ENCODE measurements around the gene HOXB5. TPM values are rescaled to one million over a fixed set of nuclear protein-coding genes. Genes with fewer than 3 reads are reported as not detected.

The HOXB5 gene
- total RNA-seq, 1 donor from 2014 or later, result 31.1 TPM

- peaks cover under 1% of the 10 kb centered on the region for H3K27me3 Mint-ChIP-seq (ENCODE audit: low read depth)
- no peaks in the 10 kb centered on the region for H3K9me3 Mint-ChIP-seq
- TF ChIP-seq CTCF (IDR thresholded peaks at IDR 0.05; ENCODE audit: unreplicated experiment), result no peak
- H3K27ac Mint-ChIP-seq, result peak overlapping the region; percentile 99
- H3K36me3 Mint-ChIP-seq, result peaks cover 4% of the 10 kb centered on the region
- peaks cover 83% of the 10 kb centered on the region for H3K4me1 Mint-ChIP-seq
- H3K4me3 Mint-ChIP-seq, result peak overlapping the region; percentile 61
- DNase-seq (ENCODE audit: low spot score in 2 of 2, unreplicated experiment in 2 of 2), result no peak
These were observed 33.5 kb downstream of the HOXB5 start for GRCh38 chr17:48559840-48560817.

DNA sequence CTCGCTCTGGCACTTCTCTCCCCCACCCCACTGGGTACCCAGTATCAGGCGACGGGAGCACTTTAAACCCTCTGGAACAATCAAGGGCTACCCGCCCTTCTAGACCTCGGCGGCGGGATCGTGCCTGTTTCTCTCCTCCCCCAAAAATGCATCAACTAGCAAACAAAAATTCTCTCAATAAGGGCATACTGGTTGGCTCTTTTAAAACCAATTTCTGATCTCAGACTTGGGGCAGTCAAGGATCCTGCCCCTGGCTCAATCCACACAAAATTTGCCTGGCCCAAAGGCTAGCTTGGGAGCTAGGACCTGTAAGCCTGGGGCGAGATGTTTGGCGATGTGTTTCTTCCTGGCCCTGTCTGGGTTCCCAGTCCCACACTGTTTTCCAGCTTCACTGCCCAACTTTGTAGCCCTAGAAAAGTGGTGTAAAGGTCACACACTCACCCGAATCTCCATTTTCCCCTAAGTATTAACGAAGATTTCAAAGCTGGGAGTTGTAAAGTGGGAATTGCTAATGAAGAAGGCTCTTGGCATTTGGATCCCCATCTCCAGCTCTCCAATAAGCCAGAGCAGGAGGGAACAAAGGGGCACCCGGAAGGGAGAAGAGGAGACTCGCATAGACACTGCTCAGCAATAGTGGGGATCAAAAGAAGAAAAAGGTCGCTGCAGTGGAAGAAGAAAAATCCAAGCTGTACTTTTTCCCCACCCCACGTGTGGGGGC lies 34.3 kb downstream of the HOXB5 start:
- Mint-ChIP-seq H3K27me3 (ENCODE audit: low read depth) (peaks cover 4% of the 10 kb centered on the region), H3K4me1 (peaks cover 91% of the 10 kb centered on the region), H3K4me3 (peak overlapping the region; percentile 61), H3K27ac (peak overlapping the region; percentile 99), H3K36me3 (peaks cover 8% of the 10 kb centered on the region), H3K9me3 (no peaks in the 10 kb centered on the region)
- DNase-seq (ENCODE audit: low spot score in 2 of 2, unreplicated experiment in 2 of 2), result no peak
- TF ChIP-seq CTCF (IDR thresholded peaks at IDR 0.05; ENCODE audit: unreplicated experiment), result no peak

DNA sequence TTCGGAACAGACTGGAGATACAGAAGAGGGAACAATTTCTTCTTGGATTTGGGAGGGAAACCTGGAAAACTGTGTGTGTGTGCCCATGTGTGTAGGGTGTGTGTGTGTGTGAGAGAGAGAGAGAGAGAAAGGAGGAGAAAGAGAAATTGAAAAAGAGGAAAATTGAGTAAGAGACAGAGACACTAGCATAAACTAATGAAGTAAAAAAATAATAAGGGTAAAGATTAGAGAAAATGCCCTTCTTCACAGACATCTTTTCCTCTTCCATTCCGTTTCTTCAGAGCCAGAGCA lies 34.8 kb downstream of the HOXB5 start:
- peaks cover 4% of the 10 kb centered on the region for H3K27me3 Mint-ChIP-seq (ENCODE audit: low read depth)
- H3K27ac Mint-ChIP-seq, result peak overlapping the region; percentile 99

GRCh38 chr17:48558057-48558830 lies 35.3 kb downstream of the HOXB5 start:
- peaks cover 4% of the 10 kb centered on the region for H3K27me3 Mint-ChIP-seq (ENCODE audit: low read depth)
- peak overlapping the region; percentile 99 for H3K27ac Mint-ChIP-seq
- peak overlapping the region; percentile 61 for H3K4me3 Mint-ChIP-seq
- H3K9me3 Mint-ChIP-seq, result no peaks in the 10 kb centered on the region
- peaks cover 95% of the 10 kb centered on the region for H3K4me1 Mint-ChIP-seq
- no peak for DNase-seq (ENCODE audit: low spot score in 2 of 2, unreplicated experiment in 2 of 2)
- TF ChIP-seq CTCF (IDR thresholded peaks at IDR 0.05; ENCODE audit: unreplicated experiment), result no peak
- peaks cover 8% of the 10 kb centered on the region for H3K36me3 Mint-ChIP-seq

More for the DNA sequence above, 34.8 kb downstream of the HOXB5 start:
- Mint-ChIP-seq H3K36me3 (peaks cover 8% of the 10 kb centered on the region), H3K4me3 (peak overlapping the region; percentile 61), H3K4me1 (peaks cover 95% of the 10 kb centered on the region), H3K9me3 (no peaks in the 10 kb centered on the region)
- no peak for TF ChIP-seq CTCF (IDR thresholded peaks at IDR 0.05; ENCODE audit: unreplicated experiment)
- no peak for DNase-seq (ENCODE audit: low spot score in 2 of 2, unreplicated experiment in 2 of 2)

GRCh38 chr17:48556576-48557401 lies 36.8 kb downstream of the HOXB5 start:
- Mint-ChIP-seq H3K27me3 (ENCODE audit: low read depth) (peaks cover 4% of the 10 kb centered on the region), H3K4me3 (peak overlapping the region; percentile 61), H3K27ac (peak overlapping the region; percentile 99), H3K9me3 (no peaks in the 10 kb centered on the region), H3K36me3 (peaks cover 12% of the 10 kb centered on the region), H3K4me1 (peaks cover 91% of the 10 kb centered on the region)
- no peak for TF ChIP-seq CTCF (IDR thresholded peaks at IDR 0.05; ENCODE audit: unreplicated experiment)
- no peak for DNase-seq (ENCODE audit: low spot score in 2 of 2, unreplicated experiment in 2 of 2)

All from mesothelial cell of epicardium (in vitro differentiated cells).